HepG2 (cell line): Measurements from ENCODE around the gene TNFRSF11A. TPM values are rescaled to one million over a fixed set of nuclear protein-coding genes. Genes with fewer than 3 reads are reported as not detected.
A peak's percentile ranks its signal among the peaks of the same experiment; 100 is the strongest.

Source experiments
- ATAC-seq: fragments of 200-7000 bp; cut with Tn5 transposase; 3 replicates; pipeline ENCODE4 v1.9.1; 2020; ENCODE audit warnings: mild to moderate bottlenecking, moderate library complexity
- BruUV-seq: library from RNA; stranded (reverse); fragments of 400-500 nt; replicated peaks from 2 replicates; lab custom pipeline; 2021; lab: Mats Ljungman, UMichigan
- CTCF ChIA-PET: fragments of 300-600 bp; formaldehyde crosslinking; extraction: SDS; loops from one replicate; lab custom pipeline; 2021; ENCODE audit warnings: low total read pairs, inconsistent platforms, low intra/inter-chr PET ratio; lab: Yijun Ruan, JAX
- POLR2A ChIA-PET: fragments of 350-600 bp; sonication (Branson Sonifier 250); formaldehyde crosslinking; loops from one replicate; lab custom pipeline; 2020; ENCODE audit warnings: antibody characterized with exemption, inconsistent platforms; lab: Yijun Ruan, JAX
- DNase-seq: peaks from one replicate; pipeline ENCODE4 v3.0.0-alpha.2; 2015; ENCODE audit warnings: low spot score
- FAIRE-seq: peaks from 3 replicates; lab custom pipeline; 2011; peaks lifted over from hg19 to GRCh38; lab: Jason Lieb, UNC
- H2AFZ ChIP-seq: one replicate; pipeline ENCODE4 v1.6.1; 2011; ENCODE audit warnings: low read length, inconsistent platforms
- H3K27ac ChIP-seq: fragments of 300-600 bp; 3 replicates; pipeline ENCODE4 v1.8.0; 2011; ENCODE audit warnings: mixed run types, mild to moderate bottlenecking, mixed read lengths, low read length, inconsistent platforms; ENCODE audit not compliant: insufficient read depth; ENCODE audit errors: extremely low read length
- H3K27me3 ChIP-seq, 2 experiments: fragments of 200-600 bp in 1 of 2; 2 replicates in 1 of 2; 3 replicates in 1 of 2; pipeline versions ENCODE4 v1.6.0 to v1.8.0; 2011; ENCODE audit warnings: low read length in 2 of 2, mild to moderate bottlenecking in 2 of 2, moderate library complexity in 2 of 2, inconsistent platforms in 1 of 2; ENCODE audit not compliant: insufficient read depth in 2 of 2, control insufficient read depth in 1 of 2
- H3K36me3 ChIP-seq, 2 experiments: fragments of 200-600 bp in 1 of 2; replicated peaks in 1 of 2; 2 replicates in 1 of 2; 3 replicates in 1 of 2; pipeline versions ENCODE4 v1.5.1 to v1.8.0; 2011; ENCODE audit warnings: low read length in 2 of 2, inconsistent platforms in 1 of 2; ENCODE audit not compliant: insufficient read depth in 2 of 2, control insufficient read depth in 1 of 2
- H3K4me1 ChIP-seq: 2 replicates; pipeline ENCODE4 v1.5.1; 2012; ENCODE audit warnings: low read length, inconsistent platforms; ENCODE audit not compliant: insufficient read depth
- H3K4me2 ChIP-seq: 2 replicates; pipeline ENCODE4 v1.6.0; 2011; ENCODE audit warnings: low read depth, low read length, inconsistent platforms
- H3K4me3 ChIP-seq, 3 experiments: fragments of 200-600 bp in 1 of 3; sonication (generic), shearing (Covaris generic) in 1 of 3; replicated peaks in 1 of 3; 2 replicates each; pipeline ENCODE4 v1.5.1; 2011 to 2016; ENCODE audit warnings: low read length in 3 of 3, inconsistent platforms in 2 of 3, low read depth in 2 of 3, mild to moderate bottlenecking in 2 of 3, control low read depth in 1 of 3, mixed read lengths in 1 of 3; ENCODE audit not compliant: insufficient read depth in 1 of 3
- H3K79me2 ChIP-seq: one replicate; pipeline ENCODE4 v1.6.1; 2011; ENCODE audit warnings: low read length, inconsistent platforms; ENCODE audit not compliant: insufficient read depth
- H3K9ac ChIP-seq: 2 replicates; pipeline ENCODE4 v1.6.0; 2011; ENCODE audit warnings: mild to moderate bottlenecking, low read depth, low read length, inconsistent platforms; ENCODE audit not compliant: insufficient read depth
- H3K9me3 ChIP-seq: 2 replicates; pipeline ENCODE4 v1.5.1; 2012; ENCODE audit warnings: mild to moderate bottlenecking, low read length
- H4K20me1 ChIP-seq: 2 replicates; pipeline ENCODE4 v1.6.0; 2011; ENCODE audit warnings: inconsistent platforms, mild to moderate bottlenecking, low read length, moderate library complexity; ENCODE audit not compliant: insufficient read depth
- FOXK1 ChIP-seq: sonication (generic); formaldehyde crosslinking; IDR thresholded peaks from 2 replicates; pipeline ENCODE4 v1.4.0; 2020; ENCODE audit warnings: low read depth, missing genetic modification reagents, borderline replicate concordance
- GATA4 ChIP-seq: sonication (generic); IDR thresholded peaks from 2 replicates; pipeline ENCODE4 v1.6.1; 2016; ENCODE audit warnings: antibody characterized with exemption, low read depth, borderline replicate concordance
- KDM6A ChIP-seq: IDR thresholded peaks from 2 replicates; pipeline ENCODE4 v1.6.1; 2016; ENCODE audit warnings: low read depth
- MATR3 ChIP-seq: sonication (generic); formaldehyde crosslinking; IDR thresholded peaks from 2 replicates; pipeline ENCODE4 v1.4.0; 2020; ENCODE audit warnings: missing genetic modification reagents
- PAXIP1 ChIP-seq: sonication (generic); formaldehyde crosslinking; conservative IDR thresholded peaks from 2 replicates; pipeline ENCODE4 v1.4.0; 2020; ENCODE audit warnings: mild to moderate bottlenecking, missing genetic modification reagents, moderate library complexity
- POGZ ChIP-seq: sonication (generic); formaldehyde crosslinking; IDR thresholded peaks from 2 replicates; pipeline ENCODE4 v1.4.0; 2020; ENCODE audit warnings: mild to moderate bottlenecking, missing genetic modification reagents
- TEAD3 ChIP-seq: optimal IDR thresholded peaks from 2 replicates; pipeline ENCODE3; 2016; ENCODE audit warnings: borderline replicate concordance
- ZBTB7B ChIP-seq: sonication (generic); formaldehyde crosslinking; IDR thresholded peaks from 2 replicates; pipeline ENCODE4 v1.4.0; 2020; ENCODE audit warnings: missing genetic modification reagents
- ZFP41 ChIP-seq: sonication (generic); formaldehyde crosslinking; IDR thresholded peaks from 2 replicates; pipeline ENCODE4 v1.4.0; 2020; ENCODE audit warnings: mild to moderate bottlenecking, missing genetic modification reagents, borderline replicate concordance
- ZNF10 ChIP-seq: sonication (generic); formaldehyde crosslinking; IDR thresholded peaks from 2 replicates; pipeline ENCODE4 v1.4.0; 2020; ENCODE audit warnings: mild to moderate bottlenecking, low read depth, missing genetic modification reagents, borderline replicate concordance
- ZNF12 ChIP-seq: sonication (generic); formaldehyde crosslinking; IDR thresholded peaks from 2 replicates; pipeline ENCODE4 v1.5.0; 2020; ENCODE audit warnings: missing genetic modification reagents
- ZNF180 ChIP-seq: sonication (generic); formaldehyde crosslinking; IDR thresholded peaks from 2 replicates; pipeline ENCODE4 v1.4.0; 2020; ENCODE audit warnings: low read depth, missing genetic modification reagents, borderline replicate concordance
- ZNF280D ChIP-seq: sonication (generic); formaldehyde crosslinking; IDR thresholded peaks from 2 replicates; pipeline ENCODE4 v1.5.1; 2020; ENCODE audit warnings: mild to moderate bottlenecking, missing genetic modification reagents
- ZNF430 ChIP-seq: sonication (generic); formaldehyde crosslinking; IDR thresholded peaks from 2 replicates; pipeline ENCODE4 v1.9.0; 2021; ENCODE audit warnings: mild to moderate bottlenecking, missing genetic modification reagents
- ZNF678 ChIP-seq: sonication (generic); formaldehyde crosslinking; IDR thresholded peaks from 2 replicates; pipeline ENCODE4 v1.4.0; 2020; ENCODE audit warnings: mild to moderate bottlenecking, missing genetic modification reagents
- WGBS: methylation state at CpG from one replicate; pipeline ENCODE4 v1.1.6; 2017; ENCODE audit warnings: low lambda C conversion rate; 5-methylcytosine and 5-hydroxymethylcytosine counted together
- in situ Hi-C: cut with HindIII; loops from 2 replicates; pipeline ENCODE4 v1.10.0; 2017; ENCODE audit warnings: low pct_unique_long_range_greater_than_20kb; ENCODE audit not compliant: extremely low pct_ligation_motif_present
- intact Hi-C: fragments of 100-400 bp; cut with micrococcal nuclease; formaldehyde crosslinking; loops from one replicate; pipeline ENCODE4 v1.10.0; 2022; ENCODE audit not compliant: unreplicated experiment
- polyA plus RNA-seq, 8 experiments: library from polyadenylated mRNA; depleted of rRNA in 3 of 8; stranded (reverse) in 7 of 8; unstranded in 1 of 8; fragments of >200 nt; fragmentation: Illumina TruSeq in 4 of 8; extraction: Trizol in 4 of 8; gene quantifications; 2 replicates each; pipeline versions ENCODE4 v1.2.1 to v1.2.3, GENCODE V29; 2011 to 2016; ENCODE audit warnings: low read depth in 4 of 8, missing spikeins in 1 of 8, mixed read lengths in 1 of 8; ENCODE audit not compliant: insufficient read depth in 1 of 8
- total RNA-seq, 5 experiments: library from RNA; depleted of rRNA; stranded (reverse); fragments of >200 nt; fragmentation: Illumina TruSeq; extraction: Trizol; gene quantifications; 2 replicates each; pipeline ENCODE4 v1.2.3, GENCODE V29; 2016; ENCODE audit warnings: low read depth in 1 of 5

Gene TNFRSF11A
- total and polyA plus RNA-seq, 2 of the 13 experiments (the other 11 are each of a cell fraction or from before 2014, with no cell fraction given), result 4.6 to 6.4 TPM

- intact Hi-C loops, result loop anchor here (2.0 kb wide), 2 partner anchors 75 to 217 kb away; partner anchors contain the start of gene TNFRSF11A
- DNase-seq (peak; percentile 79), FAIRE-seq (peak; percentile 72), ATAC-seq (peak; percentile 95)
- H3K36me3 ChIP-seq, result no peaks in the 10 kb centered on the region
- H3K27me3 ChIP-seq, result no peaks in the 10 kb centered on the region
- BruUV-seq, result no TSS peak
- H3K27ac ChIP-seq, result no peak overlapping the region
- ChIA-PET CTCF (interaction anchor here (0.8 to 1.3 kb wide), 2 partner anchors 75 to 184 kb away, joined by 4 to 5 read pairs; partner anchors contain the start of gene TNFRSF11A), POLR2A (interaction anchor here (4.0 kb wide), 1 partner anchor 21 kb away, joined by 19 read pairs; no protein-coding TSS in a partner anchor)
- 0% methylated on average over 4 of the region's 4 CpGs for WGBS
- no peaks in the 10 kb centered on the region for H4K20me1 ChIP-seq
- H3K4me2 ChIP-seq, result peak overlapping the region; percentile 70
- H2AFZ ChIP-seq, result no peak overlapping the region
- no peaks in the 10 kb centered on the region for H3K9me3 ChIP-seq
- H3K4me3 ChIP-seq, result peak overlapping the region in 1 of 3 experiments; percentile 34; a peak in 2 of 6 replicates
- no peak overlapping the region for H3K9ac ChIP-seq
- H3K79me2 ChIP-seq, result no peaks in the 10 kb centered on the region
- peaks cover 47% of the 10 kb centered on the region for H3K4me1 ChIP-seq
- in situ Hi-C loops, result loop anchor here (10.0 kb wide), 1 partner anchor 75 kb away; the partner anchor contains the start of gene TNFRSF11A
- TF ChIP-seq GATA4 (no peak), ZNF678 (CRISPR knock-in tag) (no peak), ZFP41 (no peak), ZNF430 (0 out of 2 replicates have a peak, but pooled peaks have one; percentile 32), MATR3 (CRISPR knock-in tag) (no peak), POGZ (peak; percentile 55), ZNF12 (0 out of 2 replicates have a peak, but pooled peaks have one; percentile 30), FOXK1 (CRISPR knock-in tag) (peak; percentile 78; the same call in 1 of the 2 replicates), ZBTB7B (CRISPR knock-in tag) (no peak), ZNF10 (CRISPR knock-in tag) (no peak), ZNF280D (CRISPR knock-in tag) (no peak), PAXIP1 (CRISPR knock-in tag) (peak; percentile 46), TEAD3 (CRISPR knock-in tag) (peak; percentile 29), ZNF180 (CRISPR knock-in tag) (no peak), KDM6A (CRISPR knock-in tag) (no peak)
Measured at GRCh38 chr18:62399781-62400308, 74.7 kb downstream of the TNFRSF11A start.
